ENCODE measurements around the gene IRX3. TPM values are rescaled to one million over a fixed set of nuclear protein-coding genes. Genes with fewer than 3 reads are reported as not detected.

The IRX3 gene
- 13.0 TPM for total RNA-seq (ENCODE audit: unreplicated experiment)
- long read RNA-seq, partial matches to known transcripts: 4 of 4 reads
- long read RNA-seq, other reads (novel, unspliced or antisense): 0 of 4 reads

GRCh38 chr16:54286366-54287130 lies at the start of gene IRX3:
TSS of gene IRX3 (minus strand) at chr16:54286787. CDS start at chr16:54286050, 737 bp downstream.
- Mint-ChIP-seq H3K9me3 (ENCODE audit: unreplicated experiment) (peaks cover 19% of the 10 kb centered on the region), H3K4me3 (ENCODE audit: unreplicated experiment) (peak within 1 kb of the TSS; percentile 93), H3K36me3 (ENCODE audit: unreplicated experiment) (no peaks in the 10 kb centered on the region), H3K4me1 (ENCODE audit: low read depth, unreplicated experiment) (peaks cover 21% of the 10 kb centered on the region), H3K27ac (ENCODE audit: unreplicated experiment) (peak within 1 kb of the TSS; percentile 42), H3K27me3 (ENCODE audit: unreplicated experiment) (peaks cover 45% of the 10 kb centered on the region)
- TF ChIP-seq CTCF (IDR thresholded peaks at IDR 0.05; ENCODE audit: partially characterized antibody, unreplicated experiment): no peak
- peak; percentile 56 for DNase-seq

- H3K27ac Mint-ChIP-seq (ENCODE audit: unreplicated experiment): no peak overlapping the region
- no peak for DNase-seq
Observed at GRCh38 chr16:54335230-54335629, 48.6 kb upstream of the IRX3 start.

GRCh38 chr16:54334208-54334607 lies 47.6 kb upstream of the IRX3 start:
- TF ChIP-seq CTCF (IDR thresholded peaks at IDR 0.05; ENCODE audit: partially characterized antibody, unreplicated experiment): no peak
- Mint-ChIP-seq H3K27ac (ENCODE audit: unreplicated experiment) (no peak overlapping the region), H3K9me3 (ENCODE audit: unreplicated experiment) (no peaks in the 10 kb centered on the region), H3K36me3 (ENCODE audit: unreplicated experiment) (peaks cover 6% of the 10 kb centered on the region), H3K4me3 (ENCODE audit: unreplicated experiment) (no peak overlapping the region), H3K4me1 (ENCODE audit: low read depth, unreplicated experiment) (peaks cover 9% of the 10 kb centered on the region), H3K27me3 (ENCODE audit: unreplicated experiment) (peaks cover 5% of the 10 kb centered on the region)
- DNase-seq: no peak

More at GRCh38 chr16:54335230-54335629, 48.6 kb upstream of the IRX3 start:
- no peak for TF ChIP-seq CTCF (IDR thresholded peaks at IDR 0.05; ENCODE audit: partially characterized antibody, unreplicated experiment)
- Mint-ChIP-seq H3K27me3 (ENCODE audit: unreplicated experiment) (peaks cover 4% of the 10 kb centered on the region), H3K36me3 (ENCODE audit: unreplicated experiment) (peaks cover 10% of the 10 kb centered on the region), H3K9me3 (ENCODE audit: unreplicated experiment) (no peaks in the 10 kb centered on the region), H3K4me3 (ENCODE audit: unreplicated experiment) (no peak overlapping the region), H3K4me1 (ENCODE audit: low read depth, unreplicated experiment) (peaks cover 9% of the 10 kb centered on the region)

- Mint-ChIP-seq H3K4me1 (ENCODE audit: low read depth, unreplicated experiment) (peaks cover 7% of the 10 kb centered on the region), H3K9me3 (ENCODE audit: unreplicated experiment) (no peaks in the 10 kb centered on the region), H3K27me3 (ENCODE audit: unreplicated experiment) (peaks cover 4% of the 10 kb centered on the region), H3K27ac (ENCODE audit: unreplicated experiment) (no peak overlapping the region), H3K4me3 (ENCODE audit: unreplicated experiment) (no peak overlapping the region), H3K36me3 (ENCODE audit: unreplicated experiment) (no peaks in the 10 kb centered on the region)
- no peak for TF ChIP-seq CTCF (IDR thresholded peaks at IDR 0.05; ENCODE audit: partially characterized antibody, unreplicated experiment)
- DNase-seq: peak; percentile 58
Observed at GRCh38 chr16:54331241-54332002, 44.8 kb upstream of the IRX3 start.

All from glutamatergic neuron (in vitro differentiated cells).